Activated CD8-positive, alpha-beta memory T cell treated with anti-CD3 and anti-CD28 coated beads, Interleukin-2, amount 50 U/mL, for 24 hours (primary cell): ENCODE measurements around the gene SNX13.
A peak's percentile ranks its signal among the peaks of the same experiment; 100 is the strongest.

Experiments
- DNase-seq: peaks from one replicate; pipeline ENCODE4 v3.0.0-alpha.2; 2020; ENCODE audit errors: extremely low read depth

The SNX13 gene

GRCh38 chr7:17940302-17940883, at the start of gene SNX13:
TSS of gene SNX13 (minus strand) at chr7:17940494. CDS start at chr7:17940295, 199 bp downstream.
- peak; percentile 63 for DNase-seq

GRCh38 chr7:17989546-17989945, 49.3 kb upstream of the SNX13 start:
- DNase-seq, result no peak

- no peak for DNase-seq
Observed at GRCh38 chr7:17988858-17989257, 48.6 kb upstream of the SNX13 start.

GRCh38 chr7:17988141-17988540, 47.8 kb upstream of the SNX13 start:
- no peak for DNase-seq

GRCh38 chr7:17986851-17987250, 46.6 kb upstream of the SNX13 start:
- no peak for DNase-seq

- no peak for DNase-seq
Observed at GRCh38 chr7:17985473-17986239, 45.4 kb upstream of the SNX13 start.

GRCh38 chr7:17984288-17984687, 44.0 kb upstream of the SNX13 start:
- DNase-seq, result no peak

- no peak for DNase-seq
Observed at GRCh38 chr7:17983221-17984062, 43.1 kb upstream of the SNX13 start.

GRCh38 chr7:17976952-17977351, 36.7 kb upstream of the SNX13 start:
- DNase-seq, result no peak

- no peak for DNase-seq
Observed at GRCh38 chr7:17971411-17971810, 31.1 kb upstream of the SNX13 start.

- no peak for DNase-seq
Observed at GRCh38 chr7:17968791-17969715, 28.8 kb upstream of the SNX13 start.

GRCh38 chr7:17966706-17967105, 26.4 kb upstream of the SNX13 start:
- DNase-seq, result no peak

- DNase-seq, result no peak
Observed at GRCh38 chr7:17965603-17966002, 25.3 kb upstream of the SNX13 start.

GRCh38 chr7:17963281-17963680, 23.0 kb upstream of the SNX13 start:
- DNase-seq, result no peak

- DNase-seq, result no peak
Observed at GRCh38 chr7:17962652-17963051, 22.4 kb upstream of the SNX13 start.

GRCh38 chr7:17957871-17958270, 17.6 kb upstream of the SNX13 start:
- DNase-seq, result no peak

- no peak for DNase-seq
Observed at GRCh38 chr7:17952387-17952786, 12.1 kb upstream of the SNX13 start.

- no peak for DNase-seq
Observed at GRCh38 chr7:17951742-17952254, 11.5 kb upstream of the SNX13 start.

GRCh38 chr7:17948526-17949238, 8.4 kb upstream of the SNX13 start:
- no peak for DNase-seq

GRCh38 chr7:17947620-17948019, 7.3 kb upstream of the SNX13 start:
- no peak for DNase-seq

- DNase-seq, result no peak
Observed at GRCh38 chr7:17946591-17946990, 6.3 kb upstream of the SNX13 start.
